SH-SY5Y (cell line): Measurements from ENCODE around the gene GPR137.

Source experiments
- GATA2 ChIP-seq: IDR thresholded peaks from 2 replicates; pipeline ENCODE4 v1.6.1; 2011; ENCODE audit warnings: mild to moderate bottlenecking, low read depth, low read length
- GATA3 ChIP-seq: IDR thresholded peaks from 2 replicates; pipeline ENCODE4 v1.6.1; 2011; ENCODE audit warnings: low read depth, mild to moderate bottlenecking, low read length, moderate library complexity

GPR137 gene

GRCh38 chr11:64256300-64256699, 29.3 kb upstream of the GPR137 start:
- TF ChIP-seq GATA3 (no peak), GATA2 (no peak)

- TF ChIP-seq GATA2, result no peak
- no peak for TF ChIP-seq GATA3
Observed at GRCh38 chr11:64258356-64258755, 27.3 kb upstream of the GPR137 start.

GRCh38 chr11:64258946-64259532, 26.6 kb upstream of the GPR137 start:
- TF ChIP-seq GATA2 (no peak), GATA3 (no peak)

GRCh38 chr11:64259533-64260067, 26.0 kb upstream of the GPR137 start:
- TF ChIP-seq GATA2, result no peak
- no peak for TF ChIP-seq GATA3

GRCh38 chr11:64260147-64260708, 25.4 kb upstream of the GPR137 start:
- no peak for TF ChIP-seq GATA2
- TF ChIP-seq GATA3, result no peak

- TF ChIP-seq GATA3, result no peak
- no peak for TF ChIP-seq GATA2
Observed at GRCh38 chr11:64261556-64262080, 24.0 kb upstream of the GPR137 start.

GRCh38 chr11:64262271-64263002, 23.2 kb upstream of the GPR137 start:
- TF ChIP-seq GATA3 (no peak), GATA2 (no peak)

GRCh38 chr11:64263021-64263946, 22.4 kb upstream of the GPR137 start:
- TF ChIP-seq GATA2, result no peak
- no peak for TF ChIP-seq GATA3

- TF ChIP-seq GATA2, result no peak
- TF ChIP-seq GATA3, result no peak
Observed at GRCh38 chr11:64263947-64264317, 21.7 kb upstream of the GPR137 start.

- TF ChIP-seq GATA3 (no peak), GATA2 (peak; percentile 93)
Observed at GRCh38 chr11:64264371-64264852, 21.2 kb upstream of the GPR137 start.

GRCh38 chr11:64265176-64266160, 20.2 kb upstream of the GPR137 start:
- TF ChIP-seq GATA2 (no peak), GATA3 (no peak)

GRCh38 chr11:64266339-64266738, 19.3 kb upstream of the GPR137 start:
- TF ChIP-seq GATA3 (no peak), GATA2 (no peak)
